ENCODE data around the gene TECRL.

Gene TECRL

GRCh38 chr4:64326507-64326906 lies 82.7 kb downstream of the TECRL start:
- no peak for DNase-seq

- DNase-seq, result no peak
Observed at GRCh38 chr4:64306255-64306565, 103.0 kb downstream of the TECRL start.

GRCh38 chr4:64305565-64306254 lies 103.5 kb downstream of the TECRL start:
- no peak for DNase-seq

- DNase-seq, result no peak
Observed at GRCh38 chr4:64272432-64272831, 136.8 kb downstream of the TECRL start.

GRCh38 chr4:64271601-64272081 lies 137.6 kb downstream of the TECRL start:
- no peak for DNase-seq

- DNase-seq, result no peak
Observed at GRCh38 chr4:64266669-64267068, 142.6 kb downstream of the TECRL start.

GRCh38 chr4:64266263-64266662 lies 143.0 kb downstream of the TECRL start:
- no peak for DNase-seq

- no peak for DNase-seq
Observed at GRCh38 chr4:64251781-64252180, 157.5 kb downstream of the TECRL start.

GRCh38 chr4:64250488-64250887 lies 158.8 kb downstream of the TECRL start:
- DNase-seq, result no peak

GRCh38 chr4:64250061-64250460 lies 159.2 kb downstream of the TECRL start:
- DNase-seq, result no peak

GRCh38 chr4:64248186-64248585 lies 161.1 kb downstream of the TECRL start:
- DNase-seq, result no peak

GRCh38 chr4:64230709-64231310 lies 178.4 kb downstream of the TECRL start:
- no peak for DNase-seq

Measured in hematopoietic multipotent progenitor cell treated with erythropoietin and hydrocortisone succinate and interleukin-3 and kit ligand, for 6 days (in vitro differentiated cells).